TTC549 (cell line): Measurements from ENCODE around the gene DOK7.

Experiments used
- FAIRE-seq: peaks from 2 replicates; lab custom pipeline; 2012; peaks lifted over from hg19 to GRCh38; lab: Jason Lieb, UNC

Gene DOK7

GRCh38 chr4:3427706-3428446 lies 35.2 kb upstream of the DOK7 start:
- FAIRE-seq: no peak

- no peak for FAIRE-seq
Observed at GRCh38 chr4:3429651-3430050, 33.5 kb upstream of the DOK7 start.

GRCh38 chr4:3430524-3430923 lies 32.6 kb upstream of the DOK7 start:
- FAIRE-seq: no peak

GRCh38 chr4:3431446-3431993 lies 31.6 kb upstream of the DOK7 start:
- no peak for FAIRE-seq

GRCh38 chr4:3432381-3432790 lies 30.7 kb upstream of the DOK7 start:
- no peak for FAIRE-seq

GRCh38 chr4:3433138-3433869 lies 29.8 kb upstream of the DOK7 start:
- no peak for FAIRE-seq

- no peak for FAIRE-seq
Observed at GRCh38 chr4:3434881-3435685, 28.0 kb upstream of the DOK7 start.

GRCh38 chr4:3435686-3435956 lies 27.5 kb upstream of the DOK7 start:
- no peak for FAIRE-seq

- FAIRE-seq: no peak
Observed at GRCh38 chr4:3436048-3436797, 26.9 kb upstream of the DOK7 start.

GRCh38 chr4:3436798-3437581 lies 26.1 kb upstream of the DOK7 start:
- no peak for FAIRE-seq

GRCh38 chr4:3437582-3437936 lies 25.5 kb upstream of the DOK7 start:
- no peak for FAIRE-seq

- FAIRE-seq: no peak
Observed at GRCh38 chr4:3437998-3438846, 24.9 kb upstream of the DOK7 start.

GRCh38 chr4:3438847-3439180 lies 24.3 kb upstream of the DOK7 start:
- no peak for FAIRE-seq

- no peak for FAIRE-seq
Observed at GRCh38 chr4:3439391-3439790, 23.7 kb upstream of the DOK7 start.

GRCh38 chr4:3440011-3440410 lies 23.1 kb upstream of the DOK7 start:
- no peak for FAIRE-seq

- no peak for FAIRE-seq
Observed at GRCh38 chr4:3440979-3441500, 22.1 kb upstream of the DOK7 start.

- no peak for FAIRE-seq
Observed at GRCh38 chr4:3441501-3442459, 21.3 kb upstream of the DOK7 start, which contains the start of gene HGFAC. TSS of gene HGFAC (plus strand) at chr4:3441968. CDS start at chr4:3442002, 34 bp downstream.

- no peak for FAIRE-seq
Observed at GRCh38 chr4:3442460-3442958, 20.6 kb upstream of the DOK7 start.
